Keratinocyte (primary cell): ENCODE results near the gene CENPF. TPM values are rescaled to one million over a fixed set of nuclear protein-coding genes. Genes with fewer than 3 reads are reported as not detected.

Experiments used
- DNase-seq: peaks from one replicate; pipeline ENCODE4 v3.0.0-alpha.2; 2011; ENCODE audit warnings: low read depth, missing footprints, low spot score
- FAIRE-seq: peaks from 2 replicates; lab custom pipeline; 2011; peaks lifted over from hg19 to GRCh38; lab: Jason Lieb, UNC
- H2AFZ ChIP-seq: 2 replicates; pipeline ENCODE4 v1.6.0; 2012; ENCODE audit warnings: low read length, control low read depth, inconsistent platforms; ENCODE audit not compliant: control insufficient read depth
- H3K27ac ChIP-seq: 2 replicates; pipeline ENCODE4 v1.5.1; 2011; ENCODE audit warnings: low read length; ENCODE audit not compliant: control insufficient read depth, insufficient read depth
- H3K27me3 ChIP-seq: 3 replicates; pipeline ENCODE4 v1.6.0; 2011; ENCODE audit warnings: low read length; ENCODE audit not compliant: control insufficient read depth, insufficient read depth; ENCODE audit errors: extremely low read depth
- H3K36me3 ChIP-seq, 2 experiments: 2 replicates in 1 of 2; 3 replicates in 1 of 2; pipeline ENCODE4 v1.5.1; 2011; ENCODE audit warnings: low read length in 2 of 2, mild to moderate bottlenecking in 1 of 2; ENCODE audit not compliant: control insufficient read depth in 2 of 2, insufficient read depth in 2 of 2; ENCODE audit errors: extremely low read depth in 1 of 2
- H3K4me1 ChIP-seq: 3 replicates; pipeline ENCODE4 v1.5.1; 2011; ENCODE audit warnings: low read length; ENCODE audit not compliant: control insufficient read depth, insufficient read depth; ENCODE audit errors: extremely low read depth
- H3K4me2 ChIP-seq: 3 replicates; pipeline ENCODE4 v1.6.0; 2011; ENCODE audit warnings: low read depth, low read length; ENCODE audit not compliant: control insufficient read depth, insufficient read depth; ENCODE audit errors: extremely low read depth
- H3K4me3 ChIP-seq, 3 experiments: fragments of 200-600 bp in 1 of 3; sonication (generic) in 1 of 3; 2 replicates in 2 of 3; 3 replicates in 1 of 3; pipeline ENCODE4 v1.5.1; 2011 to 2016; ENCODE audit warnings: low read length in 3 of 3, mild to moderate bottlenecking in 3 of 3, control low read depth in 2 of 3, inconsistent platforms in 1 of 3, low read depth in 1 of 3, mixed read lengths in 1 of 3, mixed run types in 1 of 3, moderate library complexity in 1 of 3; ENCODE audit not compliant: control insufficient read depth in 2 of 3, insufficient read depth in 2 of 3; ENCODE audit errors: extremely low read depth in 1 of 3
- H3K79me2 ChIP-seq: 2 replicates; pipeline ENCODE4 v1.6.0; 2012; ENCODE audit warnings: low read length; ENCODE audit not compliant: control insufficient read depth, insufficient read depth
- H3K9ac ChIP-seq: 3 replicates; pipeline ENCODE4 v1.6.0; 2011; ENCODE audit warnings: low read length; ENCODE audit not compliant: control insufficient read depth, insufficient read depth; ENCODE audit errors: extremely low read depth
- H3K9me1 ChIP-seq: 3 replicates; pipeline ENCODE4 v1.6.0; 2011; ENCODE audit warnings: low read length; ENCODE audit not compliant: control insufficient read depth, insufficient read depth; ENCODE audit errors: extremely low read depth
- H3K9me3 ChIP-seq: 2 replicates; pipeline ENCODE4 v1.5.1; 2012; ENCODE audit warnings: low read depth, low read length; ENCODE audit not compliant: control insufficient read depth
- H4K20me1 ChIP-seq: 3 replicates; pipeline ENCODE4 v1.6.0; 2011; ENCODE audit warnings: low read length; ENCODE audit not compliant: control insufficient read depth, insufficient read depth; ENCODE audit errors: extremely low read depth
- CTCF ChIP-seq, 3 experiments: IDR thresholded peaks in 1 of 3; conservative IDR thresholded peaks in 1 of 3; optimal IDR thresholded peaks in 1 of 3; 2 replicates in 2 of 3; 3 replicates in 1 of 3; pipeline versions ENCODE3 to v1.5.1; 2011; ENCODE audit warnings: low read length in 3 of 3, mild to moderate bottlenecking in 3 of 3, moderate library complexity in 2 of 3, control low read depth in 1 of 3, inconsistent platforms in 1 of 3; ENCODE audit not compliant: insufficient read depth in 2 of 3; ENCODE audit errors: extremely low read depth in 1 of 3
- EZH2 ChIP-seq: IDR thresholded peaks from one replicate; pipeline ENCODE4 v1.6.1; 2012; ENCODE audit warnings: inconsistent platforms, mild to moderate bottlenecking, low read length, moderate library complexity
- dilution Hi-C: fragments of 300-500 bp; cut with MboI; formaldehyde crosslinking; loops from one replicate; pipeline ENCODE4 v1.7.0; 2020; ENCODE audit warnings: low sequenced_read_pairs; ENCODE audit not compliant: extremely low pct_ligation_motif_present
- polyA plus RNA-seq, 5 experiments: library from polyadenylated mRNA; depleted of rRNA in 3 of 5; stranded (reverse) in 3 of 5; stranded (forward) in 1 of 5; unstranded in 1 of 5; fragments of >200 nt; gene quantifications; 1 replicate in 1 of 5; 2 replicates in 3 of 5; 3 replicates in 1 of 5; pipeline versions ENCODE4 v1.2.1 to v1.2.3, GENCODE V29; 2011 to 2012; ENCODE audit warnings: missing spikeins in 2 of 5, low read depth in 1 of 5, low replicate concordance in 1 of 5

Gene CENPF
- polyA plus RNA-seq, 1 donor (not counting 4 experiments of a cell fraction or from before 2014, with no cell fraction given): 14.4 TPM

GRCh38 chr1:214712737-214713136 lies 109.7 kb downstream of the CENPF start:
- DNase-seq: no peak
- H3K4me2 ChIP-seq: no peak overlapping the region
- H3K9me1 ChIP-seq: no peaks in the 10 kb centered on the region
- H3K4me3 ChIP-seq: no peak overlapping the region
- H4K20me1 ChIP-seq: no peaks in the 10 kb centered on the region
- H3K4me1 ChIP-seq: no peaks in the 10 kb centered on the region
- no peaks in the 10 kb centered on the region for H3K36me3 ChIP-seq
- H3K27ac ChIP-seq: no peak overlapping the region
- no peak for FAIRE-seq
- no peak overlapping the region for H3K9ac ChIP-seq
- no peaks in the 10 kb centered on the region for H3K9me3 ChIP-seq
- no peaks in the 10 kb centered on the region for H3K79me2 ChIP-seq
- no peak overlapping the region for H2AFZ ChIP-seq
- dilution Hi-C loops: no loop called here
- no peaks in the 10 kb centered on the region for H3K27me3 ChIP-seq
- TF ChIP-seq CTCF (optimal IDR thresholded peaks at IDR 0.05 in 1 of 3, IDR thresholded peaks at IDR 0.05 in 1 of 3, conservative IDR thresholded peaks at IDR 0.05 in 1 of 3; ENCODE audit: extremely low read depth in 1 of 3, insufficient read depth in 2 of 3, low read length in 3 of 3): no peak
- no peak for TF ChIP-seq EZH2

Other genes with a start within 250 kb of the CENPF start
- gene PTPN14, start 51.6 kb upstream of the CENPF start, polyA plus RNA-seq: 28.0 to 59.9 TPM (median 29.9 TPM) in 3 replicates